Femur (tissue), 1 donor: ENCODE measurements around the gene MRM1.

Experiments used
- DNase-seq: peaks from one replicate; pipeline ENCODE4 v3.0.0-alpha.2; 2017

The MRM1 gene

GRCh38 chr17:36632916-36633771, 31.8 kb downstream of the MRM1 start:
- DNase-seq = no peak

GRCh38 chr17:36640346-36640745, 39.0 kb downstream of the MRM1 start:
- no peak for DNase-seq

DNA sequence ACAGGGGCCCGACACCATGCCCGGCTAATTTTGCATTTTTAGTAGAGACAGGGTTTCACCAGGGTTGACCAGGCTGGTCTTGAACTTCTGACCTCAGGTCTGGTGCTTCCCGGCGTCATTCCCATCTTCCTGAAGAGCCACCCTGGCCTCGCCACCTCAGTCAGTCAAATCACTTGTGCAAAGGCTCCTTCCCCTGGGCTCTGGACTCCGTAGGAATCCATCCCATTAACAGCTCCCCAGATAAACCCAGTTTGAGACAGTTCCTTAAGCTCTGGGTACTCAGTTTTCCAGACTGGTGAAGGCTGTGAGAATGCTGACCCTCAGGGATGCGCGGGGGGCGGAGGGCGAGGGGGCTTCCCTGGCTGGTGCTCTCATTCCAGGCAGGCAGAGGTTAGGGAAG, 39.5 kb downstream of the MRM1 start:
- DNase-seq = no peak

GRCh38 chr17:36641331-36641876, 40.0 kb downstream of the MRM1 start:
- no peak for DNase-seq

DNA sequence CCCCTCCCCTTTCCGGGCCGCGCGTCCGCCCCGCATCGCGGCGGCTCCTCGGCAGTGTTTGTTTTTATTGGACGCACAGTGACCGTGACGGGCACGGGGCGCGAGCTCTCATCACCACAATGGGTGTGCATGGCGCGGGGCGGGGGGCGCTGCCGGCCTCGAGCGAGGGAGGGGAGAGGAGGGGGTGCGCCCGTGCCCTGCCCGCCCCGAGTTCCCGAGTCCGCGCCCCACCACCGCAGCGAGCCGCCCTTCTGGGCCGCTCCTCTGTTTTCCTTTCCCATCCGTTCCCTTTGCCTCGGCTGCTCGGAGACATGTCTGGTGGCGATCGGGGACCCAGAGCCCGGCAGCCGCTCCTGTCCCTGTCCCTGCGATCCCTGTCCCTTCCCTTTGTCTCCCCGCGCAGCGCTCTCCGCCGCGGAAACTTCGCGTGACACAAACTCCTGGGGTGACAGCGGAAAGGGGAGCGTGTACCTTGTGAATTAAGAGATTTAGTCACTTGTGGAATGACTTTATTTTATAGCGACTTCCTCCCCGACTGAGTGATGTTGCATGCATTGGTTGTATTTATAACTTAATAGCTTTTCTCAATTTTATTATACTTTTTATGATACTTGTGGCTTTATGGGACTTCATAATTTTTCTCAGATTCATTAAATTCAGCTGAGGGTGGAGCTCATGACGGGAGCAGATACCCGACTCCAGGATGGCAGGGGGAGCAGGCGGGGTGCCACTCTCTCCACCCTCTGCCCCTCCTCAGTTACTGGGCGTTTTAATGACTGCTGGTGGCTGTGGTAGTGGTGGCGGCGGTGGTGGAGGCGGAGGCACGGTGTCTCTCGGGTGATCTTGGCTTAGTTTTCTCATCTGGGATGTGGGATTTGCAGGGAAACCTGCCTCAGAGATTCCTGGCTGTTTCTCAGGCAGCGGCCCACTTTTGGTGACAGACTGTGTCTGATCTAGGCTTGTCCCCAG, 40.8 kb downstream of the MRM1 start:
- no peak for DNase-seq

- DNase-seq = no peak
These were observed 41.8 kb downstream of the MRM1 start for GRCh38 chr17:36643086-36643685.

DNA sequence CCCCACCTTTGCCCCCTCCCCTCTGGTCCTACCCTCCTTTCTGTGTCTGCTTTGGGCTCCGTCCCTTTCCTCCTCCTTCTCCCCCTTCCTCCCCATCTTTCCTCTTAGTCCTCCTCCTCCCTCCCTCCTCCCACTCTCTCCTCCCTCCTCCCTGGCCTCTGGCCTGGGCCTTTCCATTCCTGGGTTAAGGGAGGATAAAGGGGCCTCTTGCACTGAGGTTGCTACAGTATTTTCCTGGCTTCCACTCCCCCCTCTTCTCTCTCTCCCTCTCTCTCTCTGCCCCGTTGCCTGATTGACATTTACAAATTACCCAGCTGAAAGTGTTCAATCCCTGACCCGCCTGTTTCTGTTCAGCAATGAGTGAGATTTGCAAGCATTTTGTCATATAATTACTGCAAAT, 44.0 kb downstream of the MRM1 start:
- no peak for DNase-seq

- DNase-seq = no peak
These were observed 46.3 kb downstream of the MRM1 start for GRCh38 chr17:36647636-36648035.

- no peak for DNase-seq
These were observed 48.9 kb downstream of the MRM1 start for GRCh38 chr17:36650096-36650775.

GRCh38 chr17:36653374-36653773, 52.0 kb downstream of the MRM1 start:
- no peak for DNase-seq

GRCh38 chr17:36653856-36654255, 52.5 kb downstream of the MRM1 start:
- DNase-seq = no peak

DNA sequence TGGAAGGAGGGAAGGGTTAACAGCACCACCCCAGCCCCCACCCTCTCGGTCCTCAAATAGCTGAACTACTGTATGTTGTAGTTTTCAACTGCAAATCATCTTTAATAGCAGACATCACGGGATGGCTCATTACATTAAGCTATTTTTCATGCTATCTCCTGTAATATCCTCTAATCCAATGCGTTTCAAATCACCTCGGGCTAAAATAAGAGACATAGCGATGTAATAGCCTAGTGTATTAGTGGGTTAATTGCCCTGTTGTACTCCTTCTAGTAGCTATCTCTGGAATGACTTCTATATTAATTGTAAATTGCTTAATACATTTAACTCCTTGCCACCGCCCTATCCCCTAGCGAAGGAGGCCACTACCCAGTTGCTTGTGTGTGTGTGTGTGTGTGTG, 54.3 kb downstream of the MRM1 start:
- no peak for DNase-seq

DNA sequence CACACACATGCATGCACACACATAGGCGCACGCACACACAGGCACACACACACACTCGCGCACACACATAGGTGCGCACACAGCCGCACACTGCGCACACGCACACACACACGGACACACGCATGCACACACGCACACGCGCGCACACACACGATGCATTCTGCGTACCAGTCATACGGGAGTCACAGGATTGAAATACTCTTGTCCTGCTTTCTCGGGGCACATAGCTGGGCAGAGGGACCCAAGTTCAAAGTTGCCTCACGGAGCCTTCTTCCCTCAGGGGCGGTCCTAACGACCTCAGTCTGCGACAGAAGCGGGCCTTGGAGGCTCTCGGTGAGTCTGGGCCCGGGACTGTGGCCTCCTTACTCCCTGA, 56.0 kb downstream of the MRM1 start:
- DNase-seq = no peak

DNA sequence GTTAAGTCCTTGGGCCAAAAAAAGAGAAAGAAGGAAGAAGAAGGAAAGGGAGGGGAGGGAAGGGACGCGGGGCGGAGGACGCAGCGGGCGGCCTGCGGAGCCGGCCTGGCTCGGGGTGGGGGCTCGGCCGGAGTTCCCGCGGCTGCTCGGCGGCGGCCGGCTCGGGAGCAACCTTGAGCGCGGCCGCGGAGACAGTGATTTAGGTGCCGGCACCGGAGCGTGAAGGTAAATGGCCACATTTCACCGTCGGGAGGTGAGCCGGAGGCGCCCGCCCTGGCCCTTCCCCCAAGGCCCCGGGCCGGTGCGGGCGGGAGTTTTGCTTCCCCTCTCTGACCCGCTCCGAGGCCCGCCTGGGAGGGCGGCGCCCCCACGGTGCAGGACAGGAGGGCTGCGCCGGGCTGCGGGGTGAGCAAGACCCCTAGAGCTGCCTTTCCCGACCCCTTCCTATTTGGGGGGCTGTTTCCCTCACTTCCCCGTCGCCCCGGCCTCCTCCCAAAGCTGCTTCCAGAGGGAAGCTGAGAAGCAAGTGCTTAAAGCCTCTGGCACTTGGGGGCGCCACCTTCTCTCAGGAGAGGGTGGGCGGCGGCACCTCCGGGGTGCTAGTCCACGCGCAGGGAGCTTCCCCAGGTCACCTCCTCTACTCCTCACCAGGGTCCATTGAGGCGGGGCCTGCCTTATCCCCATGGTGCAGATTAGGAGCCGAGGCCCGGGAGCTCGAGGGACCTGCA, 56.5 kb downstream of the MRM1 start:
- DNase-seq = no peak
